ENCODE data around the gene VTI1B.
"Not testable (repeated sequence)": the region's sequence is repeated elsewhere in the genome, so short reads cannot be mapped to it uniquely, and the experiment has no call there.

VTI1B gene

GRCh38 chr14:67674480-67675218 lies at the start of gene VTI1B:
TSS of gene VTI1B (minus strand) at chr14:67674632. CDS start at chr14:67674489, 143 bp downstream.
- intact Hi-C loops (cut with DNase I): loop anchor here (2.0 to 5.0 kb wide), 2 partner anchors 20 to 142 kb away; partner anchors contain the start of genes PLEKHH1 and RDH11
- peak; percentile 73 to 96 (median 78) for DNase-seq

- intact Hi-C loops (cut with DNase I): no loop called here
- DNase-seq: peak; percentile 32 to 94 (median 63)
Measured at GRCh38 chr14:67722293-67722692, 47.9 kb upstream of the VTI1B start.

- intact Hi-C loops (cut with DNase I): no loop called here
Measured at GRCh38 chr14:67721875-67722274, 47.4 kb upstream of the VTI1B start.

GRCh38 chr14:67719866-67720265 lies 45.4 kb upstream of the VTI1B start:
- intact Hi-C loops (cut with DNase I): no loop called here
- no peak for DNase-seq

More at GRCh38 chr14:67721875-67722274, 47.4 kb upstream of the VTI1B start:
- no peak for DNase-seq

GRCh38 chr14:67719385-67719784 lies 45.0 kb upstream of the VTI1B start:
- intact Hi-C loops (cut with DNase I): not testable (repeated sequence)

GRCh38 chr14:67718265-67718664 lies 43.8 kb upstream of the VTI1B start:
- no peak for DNase-seq

More at GRCh38 chr14:67719385-67719784, 45.0 kb upstream of the VTI1B start:
- DNase-seq: not testable (repeated sequence)

GRCh38 chr14:67717048-67717447 lies 42.6 kb upstream of the VTI1B start:
- intact Hi-C loops (cut with DNase I): no loop called here
- no peak for DNase-seq

More at GRCh38 chr14:67718265-67718664, 43.8 kb upstream of the VTI1B start:
- intact Hi-C loops (cut with DNase I): no loop called here

- no peak for DNase-seq
- intact Hi-C loops (cut with DNase I): no loop called here
Measured at GRCh38 chr14:67710209-67710608, 35.8 kb upstream of the VTI1B start.

- DNase-seq: not testable (repeated sequence)
- intact Hi-C loops (cut with DNase I): loop anchor here (10.0 kb wide), 1 partner anchor 95 kb away; the partner anchor contains the start of gene ARG2
Measured at GRCh38 chr14:67709796-67710195, 35.4 kb upstream of the VTI1B start.

GRCh38 chr14:67709346-67709745 lies 34.9 kb upstream of the VTI1B start:
- intact Hi-C loops (cut with DNase I): loop anchor here (10.0 kb wide), 1 partner anchor 95 kb away; the partner anchor contains the start of gene ARG2
- DNase-seq: not testable (repeated sequence)

- intact Hi-C loops (cut with DNase I): loop anchor here (10.0 kb wide), 1 partner anchor 90 kb away; the partner anchor contains the start of gene ARG2
- no peak for DNase-seq
Measured at GRCh38 chr14:67705211-67705610, 30.8 kb upstream of the VTI1B start.

- peak in 1 of 10 donors; percentile 20 for DNase-seq
- intact Hi-C loops (cut with DNase I): loop anchor here (1.0 to 10.0 kb wide), 2 partner anchors 90 to 277 kb away; partner anchors contain the start of gene ARG2
Measured at GRCh38 chr14:67704484-67705089, 30.2 kb upstream of the VTI1B start.

GRCh38 chr14:67703997-67704396 lies 29.6 kb upstream of the VTI1B start:
- no peak for DNase-seq
- intact Hi-C loops (cut with DNase I): loop anchor here (1.0 to 10.0 kb wide), 2 partner anchors 89 to 277 kb away; partner anchors contain the start of gene ARG2

GRCh38 chr14:67701492-67701891 lies 27.1 kb upstream of the VTI1B start, which contains the start of gene RDH12:
TSS of gene RDH12 (plus strand) at chr14:67701886. CDS start at chr14:67722643, 20,757 bp downstream.
- intact Hi-C loops (cut with DNase I): loop anchor here (10.0 kb wide), 1 partner anchor 87 kb away; the partner anchor contains the start of gene ARG2
- DNase-seq: not testable (repeated sequence)

- intact Hi-C loops (cut with DNase I): loop anchor here (10.0 kb wide), 1 partner anchor 333 kb away; the partner anchor contains the start of gene EIF2S1
- DNase-seq: no peak
Measured at GRCh38 chr14:67698179-67698578, 23.7 kb upstream of the VTI1B start.

- intact Hi-C loops (cut with DNase I): loop anchor here (10.0 kb wide), 1 partner anchor 332 kb away; the partner anchor contains the start of gene EIF2S1
- no peak for DNase-seq
Measured at GRCh38 chr14:67697006-67697405, 22.6 kb upstream of the VTI1B start.

- DNase-seq: peak; percentile 82 to 98 (median 90)
- intact Hi-C loops (cut with DNase I): loop anchor here (2.0 to 10.0 kb wide), 2 partner anchors 21 to 331 kb away; partner anchors contain the start of genes EIF2S1 and VTI1B
Measured at GRCh38 chr14:67695394-67695949, 21.0 kb upstream of the VTI1B start, which contains the start of gene RDH11. TSS of gene RDH11 (minus strand) at chr14:67695764. CDS start at chr14:67695703, 61 bp downstream.

GRCh38 chr14:67694791-67695393 lies 20.5 kb upstream of the VTI1B start:
- peak; percentile 14 to 94 (median 53) for DNase-seq
- intact Hi-C loops (cut with DNase I): loop anchor here (2.0 to 10.0 kb wide), 2 partner anchors 20 to 330 kb away; partner anchors contain the start of genes EIF2S1 and VTI1B

GRCh38 chr14:67690011-67690410 lies 15.6 kb upstream of the VTI1B start:
- intact Hi-C loops (cut with DNase I): loop anchor here (10.0 kb wide), 1 partner anchor 325 kb away; the partner anchor contains the start of gene EIF2S1
- DNase-seq: no peak

GRCh38 chr14:67683842-67684241 lies 9.4 kb upstream of the VTI1B start:
- DNase-seq: no peak
- intact Hi-C loops (cut with DNase I): no loop called here
